H1 (cell line): Measurements from ENCODE around the gene GTF2A1. TPM values are rescaled to one million over a fixed set of nuclear protein-coding genes. Genes with fewer than 3 reads are reported as not detected.

ENCODE experiments used
- polyA plus RNA-seq, 7 experiments: library from polyadenylated mRNA; depleted of rRNA in 3 of 7; stranded (reverse) in 5 of 7; unstranded in 2 of 7; fragments of >200 nt in 5 of 7; fragments of 200-250 nt in 2 of 7; gene quantifications; 1 replicate in 5 of 7; 2 replicates in 1 of 7; 4 replicates in 1 of 7; pipeline versions ENCODE4 v1.2.1 to v1.2.3, GENCODE V29; 2011 to 2013; ENCODE audit warnings: missing spikeins in 2 of 7, mixed read lengths in 2 of 7
- total RNA-seq: library from RNA; stranded (reverse); fragmentation: NEBNext Ultra II Directional; extraction: Animal tissue kit (Norgen Biotek cat#: 25700); gene quantifications from 2 replicates; pipeline ENCODE4 v1.2.1, GENCODE V29; 2021
- TF ChIP-seq, protein P1 (sequence below): fragments of 300-600 bp; sonication (generic); IDR thresholded peaks from 2 replicates; pipeline ENCODE4 v1.7.1; 2012; ENCODE audit warnings: low read length, moderate library complexity, mild to moderate bottlenecking, inconsistent platforms; ENCODE audit not compliant: insufficient replicate concordance

GTF2A1 gene
- total and polyA plus RNA-seq, 2 of the 8 experiments (the other 6 are each of a cell fraction or from before 2014, with no cell fraction given): 24.1 to 57.8 TPM

DNA sequence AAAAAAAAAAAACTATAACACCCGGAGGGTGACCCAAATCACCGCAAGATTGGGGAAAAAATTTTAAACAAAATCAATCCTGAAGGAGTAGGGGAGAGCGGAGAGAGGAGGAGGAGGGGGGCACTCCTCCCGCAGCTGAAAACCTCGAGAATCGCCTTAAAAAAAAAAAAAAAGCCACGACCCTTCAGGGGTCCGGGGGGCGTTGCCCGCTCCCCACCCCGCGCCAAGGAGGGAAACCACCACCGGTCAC, 254 bp downstream of the GTF2A1 start (continued):
- TF ChIP-seq, protein P1, sequence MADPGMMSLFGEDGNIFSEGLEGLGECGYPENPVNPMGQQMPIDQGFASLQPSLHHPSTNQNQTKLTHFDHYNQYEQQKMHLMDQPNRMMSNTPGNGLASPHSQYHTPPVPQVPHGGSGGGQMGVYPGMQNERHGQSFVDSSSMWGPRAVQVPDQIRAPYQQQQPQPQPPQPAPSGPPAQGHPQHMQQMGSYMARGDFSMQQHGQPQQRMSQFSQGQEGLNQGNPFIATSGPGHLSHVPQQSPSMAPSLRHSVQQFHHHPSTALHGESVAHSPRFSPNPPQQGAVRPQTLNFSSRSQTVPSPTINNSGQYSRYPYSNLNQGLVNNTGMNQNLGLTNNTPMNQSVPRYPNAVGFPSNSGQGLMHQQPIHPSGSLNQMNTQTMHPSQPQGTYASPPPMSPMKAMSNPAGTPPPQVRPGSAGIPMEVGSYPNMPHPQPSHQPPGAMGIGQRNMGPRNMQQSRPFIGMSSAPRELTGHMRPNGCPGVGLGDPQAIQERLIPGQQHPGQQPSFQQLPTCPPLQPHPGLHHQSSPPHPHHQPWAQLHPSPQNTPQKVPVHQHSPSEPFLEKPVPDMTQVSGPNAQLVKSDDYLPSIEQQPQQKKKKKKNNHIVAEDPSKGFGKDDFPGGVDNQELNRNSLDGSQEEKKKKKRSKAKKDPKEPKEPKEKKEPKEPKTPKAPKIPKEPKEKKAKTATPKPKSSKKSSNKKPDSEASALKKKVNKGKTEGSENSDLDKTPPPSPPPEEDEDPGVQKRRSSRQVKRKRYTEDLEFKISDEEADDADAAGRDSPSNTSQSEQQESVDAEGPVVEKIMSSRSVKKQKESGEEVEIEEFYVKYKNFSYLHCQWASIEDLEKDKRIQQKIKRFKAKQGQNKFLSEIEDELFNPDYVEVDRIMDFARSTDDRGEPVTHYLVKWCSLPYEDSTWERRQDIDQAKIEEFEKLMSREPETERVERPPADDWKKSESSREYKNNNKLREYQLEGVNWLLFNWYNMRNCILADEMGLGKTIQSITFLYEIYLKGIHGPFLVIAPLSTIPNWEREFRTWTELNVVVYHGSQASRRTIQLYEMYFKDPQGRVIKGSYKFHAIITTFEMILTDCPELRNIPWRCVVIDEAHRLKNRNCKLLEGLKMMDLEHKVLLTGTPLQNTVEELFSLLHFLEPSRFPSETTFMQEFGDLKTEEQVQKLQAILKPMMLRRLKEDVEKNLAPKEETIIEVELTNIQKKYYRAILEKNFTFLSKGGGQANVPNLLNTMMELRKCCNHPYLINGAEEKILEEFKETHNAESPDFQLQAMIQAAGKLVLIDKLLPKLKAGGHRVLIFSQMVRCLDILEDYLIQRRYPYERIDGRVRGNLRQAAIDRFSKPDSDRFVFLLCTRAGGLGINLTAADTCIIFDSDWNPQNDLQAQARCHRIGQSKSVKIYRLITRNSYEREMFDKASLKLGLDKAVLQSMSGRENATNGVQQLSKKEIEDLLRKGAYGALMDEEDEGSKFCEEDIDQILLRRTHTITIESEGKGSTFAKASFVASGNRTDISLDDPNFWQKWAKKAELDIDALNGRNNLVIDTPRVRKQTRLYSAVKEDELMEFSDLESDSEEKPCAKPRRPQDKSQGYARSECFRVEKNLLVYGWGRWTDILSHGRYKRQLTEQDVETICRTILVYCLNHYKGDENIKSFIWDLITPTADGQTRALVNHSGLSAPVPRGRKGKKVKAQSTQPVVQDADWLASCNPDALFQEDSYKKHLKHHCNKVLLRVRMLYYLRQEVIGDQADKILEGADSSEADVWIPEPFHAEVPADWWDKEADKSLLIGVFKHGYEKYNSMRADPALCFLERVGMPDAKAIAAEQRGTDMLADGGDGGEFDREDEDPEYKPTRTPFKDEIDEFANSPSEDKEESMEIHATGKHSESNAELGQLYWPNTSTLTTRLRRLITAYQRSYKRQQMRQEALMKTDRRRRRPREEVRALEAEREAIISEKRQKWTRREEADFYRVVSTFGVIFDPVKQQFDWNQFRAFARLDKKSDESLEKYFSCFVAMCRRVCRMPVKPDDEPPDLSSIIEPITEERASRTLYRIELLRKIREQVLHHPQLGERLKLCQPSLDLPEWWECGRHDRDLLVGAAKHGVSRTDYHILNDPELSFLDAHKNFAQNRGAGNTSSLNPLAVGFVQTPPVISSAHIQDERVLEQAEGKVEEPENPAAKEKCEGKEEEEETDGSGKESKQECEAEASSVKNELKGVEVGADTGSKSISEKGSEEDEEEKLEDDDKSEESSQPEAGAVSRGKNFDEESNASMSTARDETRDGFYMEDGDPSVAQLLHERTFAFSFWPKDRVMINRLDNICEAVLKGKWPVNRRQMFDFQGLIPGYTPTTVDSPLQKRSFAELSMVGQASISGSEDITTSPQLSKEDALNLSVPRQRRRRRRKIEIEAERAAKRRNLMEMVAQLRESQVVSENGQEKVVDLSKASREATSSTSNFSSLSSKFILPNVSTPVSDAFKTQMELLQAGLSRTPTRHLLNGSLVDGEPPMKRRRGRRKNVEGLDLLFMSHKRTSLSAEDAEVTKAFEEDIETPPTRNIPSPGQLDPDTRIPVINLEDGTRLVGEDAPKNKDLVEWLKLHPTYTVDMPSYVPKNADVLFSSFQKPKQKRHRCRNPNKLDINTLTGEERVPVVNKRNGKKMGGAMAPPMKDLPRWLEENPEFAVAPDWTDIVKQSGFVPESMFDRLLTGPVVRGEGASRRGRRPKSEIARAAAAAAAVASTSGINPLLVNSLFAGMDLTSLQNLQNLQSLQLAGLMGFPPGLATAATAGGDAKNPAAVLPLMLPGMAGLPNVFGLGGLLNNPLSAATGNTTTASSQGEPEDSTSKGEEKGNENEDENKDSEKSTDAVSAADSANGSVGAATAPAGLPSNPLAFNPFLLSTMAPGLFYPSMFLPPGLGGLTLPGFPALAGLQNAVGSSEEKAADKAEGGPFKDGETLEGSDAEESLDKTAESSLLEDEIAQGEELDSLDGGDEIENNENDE: no peak
